GM20000 (cell line): ENCODE data around the gene ARHGEF40.
A peak's percentile ranks its signal among the peaks of the same experiment; 100 is the strongest.

Experiments
- DNase-seq: peaks from one replicate; pipeline ENCODE4 v3.0.0; 2012; ENCODE audit warnings: low spot score
- TF ChIP-seq, protein P1 (sequence below): IDR thresholded peaks from 2 replicates; pipeline ENCODE4 v1.5.1; 2012; ENCODE audit warnings: mild to moderate bottlenecking, control low read depth; ENCODE audit errors: extremely low read depth, missing control alignments

The ARHGEF40 gene

DNA sequence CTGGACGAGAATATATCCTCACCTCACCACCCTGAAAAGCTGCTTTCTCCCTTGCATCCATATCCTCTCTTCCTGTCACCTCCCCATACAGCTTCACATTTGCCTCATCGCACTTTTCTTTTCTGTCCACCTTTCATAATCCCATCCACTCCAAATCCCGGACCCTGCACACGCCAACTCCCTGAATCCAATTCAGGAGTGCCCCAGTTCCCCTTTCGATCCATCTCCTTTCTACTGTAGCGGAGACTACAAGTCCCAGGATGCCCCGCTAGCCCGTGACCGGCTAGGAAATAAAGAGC is 33.3 kb downstream of the ARHGEF40 start:
- TF ChIP-seq, protein P1, sequence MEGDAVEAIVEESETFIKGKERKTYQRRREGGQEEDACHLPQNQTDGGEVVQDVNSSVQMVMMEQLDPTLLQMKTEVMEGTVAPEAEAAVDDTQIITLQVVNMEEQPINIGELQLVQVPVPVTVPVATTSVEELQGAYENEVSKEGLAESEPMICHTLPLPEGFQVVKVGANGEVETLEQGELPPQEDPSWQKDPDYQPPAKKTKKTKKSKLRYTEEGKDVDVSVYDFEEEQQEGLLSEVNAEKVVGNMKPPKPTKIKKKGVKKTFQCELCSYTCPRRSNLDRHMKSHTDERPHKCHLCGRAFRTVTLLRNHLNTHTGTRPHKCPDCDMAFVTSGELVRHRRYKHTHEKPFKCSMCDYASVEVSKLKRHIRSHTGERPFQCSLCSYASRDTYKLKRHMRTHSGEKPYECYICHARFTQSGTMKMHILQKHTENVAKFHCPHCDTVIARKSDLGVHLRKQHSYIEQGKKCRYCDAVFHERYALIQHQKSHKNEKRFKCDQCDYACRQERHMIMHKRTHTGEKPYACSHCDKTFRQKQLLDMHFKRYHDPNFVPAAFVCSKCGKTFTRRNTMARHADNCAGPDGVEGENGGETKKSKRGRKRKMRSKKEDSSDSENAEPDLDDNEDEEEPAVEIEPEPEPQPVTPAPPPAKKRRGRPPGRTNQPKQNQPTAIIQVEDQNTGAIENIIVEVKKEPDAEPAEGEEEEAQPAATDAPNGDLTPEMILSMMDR = no peak
- DNase-seq = no peak

- peak; percentile 96 for DNase-seq
- TF ChIP-seq, protein P1 = peak; percentile 75
Observed at GRCh38 chr14:21103710-21104447, 33.8 kb downstream of the ARHGEF40 start.

DNA sequence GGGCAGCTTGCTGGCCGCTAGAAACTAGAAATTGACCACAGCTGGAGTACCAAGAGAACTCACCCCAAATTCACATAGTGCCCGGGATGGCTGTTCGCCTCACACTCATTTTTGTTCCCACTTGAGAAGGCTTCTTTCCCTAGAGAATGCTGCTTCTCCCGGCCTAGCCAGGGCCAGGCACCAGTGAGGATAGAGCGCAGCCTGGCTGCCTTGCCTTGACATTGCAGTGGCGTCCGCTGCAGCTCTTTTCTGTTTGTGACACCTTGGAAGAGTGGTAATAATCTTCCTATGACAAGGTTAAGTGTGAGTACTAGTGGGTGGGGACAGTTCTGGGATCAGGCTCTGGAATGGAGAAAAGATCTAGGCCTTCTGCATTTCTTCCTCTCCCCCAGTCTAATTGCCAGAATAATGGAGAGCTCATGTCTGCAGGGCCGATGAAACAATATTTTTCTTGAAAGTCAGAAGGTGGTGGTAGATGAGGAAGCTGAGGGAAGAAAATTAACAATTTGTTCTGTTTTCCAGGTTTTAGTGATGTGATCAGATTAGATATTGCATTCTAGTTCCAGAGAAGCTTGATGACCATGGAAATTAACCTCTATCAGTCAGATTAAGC is 34.5 kb downstream of the ARHGEF40 start:
- DNase-seq = peak; percentile 65
- TF ChIP-seq, protein P1 = peak; percentile 85

DNA sequence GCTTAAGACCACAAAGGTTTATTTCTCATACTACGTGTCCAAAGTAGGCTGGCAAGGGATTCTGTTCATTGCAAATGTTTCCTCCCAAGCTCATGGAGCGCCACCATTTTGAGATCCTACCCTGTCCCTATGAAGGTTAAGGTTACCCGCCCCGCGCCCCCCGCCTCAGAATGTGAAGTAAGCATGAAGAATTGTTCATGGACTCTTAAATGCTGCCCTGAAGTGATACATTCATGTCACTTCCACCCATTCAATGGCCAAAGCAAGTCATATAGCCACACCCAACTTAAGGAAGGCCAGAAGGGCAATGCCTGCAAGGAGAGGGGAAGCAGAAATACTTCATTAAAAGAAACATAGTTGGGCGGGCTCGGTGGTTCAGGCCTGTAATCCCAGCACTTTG is 35.0 kb downstream of the ARHGEF40 start:
- DNase-seq = no peak
- TF ChIP-seq, protein P1 = no peak

GRCh38 chr14:21106176-21106497 is 36.0 kb downstream of the ARHGEF40 start:
- DNase-seq = no peak
- TF ChIP-seq, protein P1 = no peak

- DNase-seq = peak; percentile 69
- TF ChIP-seq, protein P1 = peak; percentile 84
Observed at GRCh38 chr14:21106498-21107282, 36.6 kb downstream of the ARHGEF40 start.

GRCh38 chr14:21107283-21107800 is 37.2 kb downstream of the ARHGEF40 start:
- TF ChIP-seq, protein P1 = no peak
- DNase-seq = no peak
